Lung (tissue), 12 donors: ENCODE results near the gene FHDC1. TPM values are rescaled to one million over a fixed set of nuclear protein-coding genes. Genes with fewer than 3 reads are reported as not detected.

Experiments used
- ATAC-seq: fragments of 200-7000 bp; cut with Tn5 transposase; one replicate; pipeline ENCODE4 v1.9.1; 2020; ENCODE audit warnings: moderate number of reproducible peaks; ENCODE audit not compliant: insufficient read depth, low FRiP score
- DNase-seq, 3 donors: peaks; one replicate each; pipeline ENCODE4 v3.0.0-alpha.2; 2013 to 2017
- H3K27ac ChIP-seq, 2 donors: one replicate each; pipeline ENCODE4 v1.5.1; 2013; ENCODE audit warnings: mild to moderate bottlenecking in 2 of 2, moderate library complexity in 2 of 2, control low read depth in 1 of 2, inconsistent platforms in 1 of 2, low read depth in 1 of 2, low read length in 1 of 2
- H3K27me3 ChIP-seq, 3 donors: one replicate each; pipeline ENCODE4 v1.5.1; 2013; ENCODE audit warnings: low read length in 2 of 3; ENCODE audit not compliant: control insufficient read depth in 3 of 3, insufficient read depth in 3 of 3
- H3K36me3 ChIP-seq, 4 donors: one replicate each; pipeline ENCODE4 v1.5.1; 2013; ENCODE audit warnings: low read length in 4 of 4, mild to moderate bottlenecking in 1 of 4, moderate library complexity in 1 of 4; ENCODE audit not compliant: control insufficient read depth in 4 of 4, insufficient read depth in 4 of 4
- H3K4me1 ChIP-seq, 5 donors: one replicate each; pipeline ENCODE4 v1.5.1; 2013; ENCODE audit warnings: low read length in 5 of 5, mild to moderate bottlenecking in 2 of 5, moderate library complexity in 1 of 5; ENCODE audit not compliant: control insufficient read depth in 5 of 5, insufficient read depth in 5 of 5
- H3K4me3 ChIP-seq: one replicate; pipeline ENCODE4 v1.5.1; 2013; ENCODE audit warnings: mild to moderate bottlenecking, control low read depth, moderate library complexity
- H3K9ac ChIP-seq, 2 donors: one replicate each; pipeline ENCODE4 v1.5.1; 2013; ENCODE audit warnings: low read length in 2 of 2, control low read depth in 1 of 2; ENCODE audit not compliant: insufficient read depth in 1 of 2
- H3K9me3 ChIP-seq, 4 donors: one replicate each; pipeline ENCODE4 v1.5.1; 2013; ENCODE audit warnings: low read length in 3 of 4, mild to moderate bottlenecking in 1 of 4, moderate library complexity in 1 of 4; ENCODE audit not compliant: control insufficient read depth in 4 of 4, insufficient read depth in 3 of 4
- WGBS, 2 donors: extraction: QIAGEN DNeasy Blood & Tissue Kit; methylation state at CpG; one replicate each; pipeline ENCODE4 v1.1.7; 2013; 5-methylcytosine and 5-hydroxymethylcytosine counted together
- polyA plus RNA-seq, 2 donors: library from polyadenylated mRNA; stranded (reverse); fragments of 200-250 nt; gene quantifications; one replicate each; pipeline ENCODE4 v1.2.1, GENCODE V29; 2013
- total RNA-seq, 2 donors: library from RNA; depleted of rRNA in 1 of 2; stranded (reverse); fragments of >200 nt in 1 of 2; gene quantifications; one replicate each; pipeline ENCODE4 v1.2.1, GENCODE V29; 2014 to 2021
- TF ChIP-seq, protein P1 (sequence below): IDR thresholded peaks from 2 replicates; pipeline ENCODE4 v1.5.1; 2012; ENCODE audit warnings: mild to moderate bottlenecking; ENCODE audit errors: control extremely low read depth, extremely low read depth
- donor health status: control.
- donor health status: control.
- donor health status: Bipolar disorder and iron deficiency.
- donor health status: healthy.
- donor health status: DM: yes; HTN: yes; CAD: no.

FHDC1 gene
- total and polyA plus RNA-seq, 4 donors, result 4.3 to 27.2 (median 17.3) TPM

GRCh38 chr4:152943672-152944071 is 7.5 kb downstream of the FHDC1 start:
- H3K9ac ChIP-seq, result no peak overlapping the region
- no peaks in the 10 kb centered on the region for H3K9me3 ChIP-seq
- no peak overlapping the region for H3K27ac ChIP-seq
- whole genome bisulfite sequencing, 2 donors, result 85 to 89% methylated on average over 6 of the region's 6 CpGs
- H3K4me1 ChIP-seq, result peaks cover 0 to 7% (median 0%) of the 10 kb centered on the region in 5 donors
- no peaks in the 10 kb centered on the region for H3K27me3 ChIP-seq
- no peak for DNase-seq
- H3K4me3 ChIP-seq, result no peak overlapping the region
- TF ChIP-seq, protein P1, sequence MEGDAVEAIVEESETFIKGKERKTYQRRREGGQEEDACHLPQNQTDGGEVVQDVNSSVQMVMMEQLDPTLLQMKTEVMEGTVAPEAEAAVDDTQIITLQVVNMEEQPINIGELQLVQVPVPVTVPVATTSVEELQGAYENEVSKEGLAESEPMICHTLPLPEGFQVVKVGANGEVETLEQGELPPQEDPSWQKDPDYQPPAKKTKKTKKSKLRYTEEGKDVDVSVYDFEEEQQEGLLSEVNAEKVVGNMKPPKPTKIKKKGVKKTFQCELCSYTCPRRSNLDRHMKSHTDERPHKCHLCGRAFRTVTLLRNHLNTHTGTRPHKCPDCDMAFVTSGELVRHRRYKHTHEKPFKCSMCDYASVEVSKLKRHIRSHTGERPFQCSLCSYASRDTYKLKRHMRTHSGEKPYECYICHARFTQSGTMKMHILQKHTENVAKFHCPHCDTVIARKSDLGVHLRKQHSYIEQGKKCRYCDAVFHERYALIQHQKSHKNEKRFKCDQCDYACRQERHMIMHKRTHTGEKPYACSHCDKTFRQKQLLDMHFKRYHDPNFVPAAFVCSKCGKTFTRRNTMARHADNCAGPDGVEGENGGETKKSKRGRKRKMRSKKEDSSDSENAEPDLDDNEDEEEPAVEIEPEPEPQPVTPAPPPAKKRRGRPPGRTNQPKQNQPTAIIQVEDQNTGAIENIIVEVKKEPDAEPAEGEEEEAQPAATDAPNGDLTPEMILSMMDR, result no peak
- peaks cover 0 to 7% (median 2%) of the 10 kb centered on the region in 4 donors for H3K36me3 ChIP-seq
- no peak for ATAC-seq

DNA sequence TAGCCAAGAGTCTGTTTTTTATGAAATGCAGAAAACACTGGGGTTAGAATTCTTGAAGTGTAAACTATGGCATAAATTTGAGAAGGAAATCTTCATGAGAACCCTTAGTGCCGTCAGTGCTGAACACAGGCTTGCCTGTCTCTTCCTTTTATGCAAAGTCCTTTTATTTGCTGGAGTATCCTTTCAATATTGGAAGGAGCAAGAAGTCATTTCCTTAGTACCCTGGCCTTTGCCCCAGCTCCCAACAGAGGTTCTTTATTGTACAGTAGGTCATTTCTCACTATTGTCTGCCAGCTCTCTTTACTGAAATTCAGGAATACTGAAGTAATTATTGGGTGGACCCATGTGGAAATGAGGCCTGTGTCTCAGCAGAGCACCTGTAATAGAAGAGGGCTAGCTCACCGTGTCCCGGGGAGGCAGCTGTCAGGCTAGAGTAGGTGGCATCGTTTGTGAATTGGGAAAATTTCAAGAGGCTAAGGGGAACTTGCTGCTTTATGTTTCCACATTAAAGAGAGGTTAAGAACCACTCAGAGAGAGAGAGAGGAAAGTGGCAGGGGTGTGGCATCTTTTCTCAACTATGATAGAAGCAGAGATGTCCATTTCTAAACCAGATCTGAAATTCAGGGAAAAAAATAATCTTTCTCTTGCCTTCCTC is 8.7 kb downstream of the FHDC1 start:
- TF ChIP-seq, protein P1, result no peak
- 57 to 68% methylated on average over 4 of the region's 4 CpGs for WGBS, 2 donors
- peaks cover 0 to 7% (median 2%) of the 10 kb centered on the region in 4 donors for H3K36me3 ChIP-seq
- no peak for DNase-seq
- peaks cover 0 to 2% (median 0%) of the 10 kb centered on the region in 5 donors for H3K4me1 ChIP-seq
- no peak overlapping the region for H3K4me3 ChIP-seq
- no peaks in the 10 kb centered on the region for H3K9me3 ChIP-seq
- no peak overlapping the region for H3K27ac ChIP-seq
- ATAC-seq, result no peak
- no peaks in the 10 kb centered on the region for H3K27me3 ChIP-seq
- H3K9ac ChIP-seq, result no peak overlapping the region

DNA sequence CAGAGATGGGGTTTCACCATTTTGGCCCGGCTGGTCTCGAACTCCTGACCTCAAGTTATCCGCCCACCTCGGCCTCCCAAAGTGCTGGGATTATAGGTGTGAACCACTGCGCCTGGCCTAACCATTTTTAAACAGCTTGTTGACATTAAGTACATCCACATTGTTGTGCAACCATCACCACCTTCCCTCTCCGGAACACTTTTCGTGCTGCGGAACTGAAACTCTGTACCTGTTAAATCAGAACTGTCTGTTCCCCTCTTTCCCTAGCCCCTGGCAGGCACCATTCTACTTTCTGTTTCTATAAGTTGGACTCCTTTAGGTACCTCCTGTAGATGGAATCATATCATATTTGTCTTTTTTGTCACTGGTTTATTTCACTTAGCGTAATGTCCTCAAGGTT is 9.5 kb downstream of the FHDC1 start:
- peaks cover 0 to 10% (median 0%) of the 10 kb centered on the region in 5 donors for H3K4me1 ChIP-seq
- TF ChIP-seq, protein P1, result no peak
- WGBS, 2 donors, result 78 to 90% methylated on average over 9 of the region's 9 CpGs

GRCh38 chr4:152946446-152946845 is 10.3 kb downstream of the FHDC1 start:
- WGBS, 2 donors, result 85 to 91% methylated on average over 4 of the region's 4 CpGs

More for the DNA sequence above, 9.5 kb downstream of the FHDC1 start:
- no peak for DNase-seq
- Histone ChIP-seq H3K27ac (no peak overlapping the region), H3K36me3 (peaks cover 0 to 9% (median 2%) of the 10 kb centered on the region in 4 donors), H3K4me3 (no peak overlapping the region), H3K9ac (no peak overlapping the region), H3K27me3 (no peaks in the 10 kb centered on the region), H3K9me3 (no peaks in the 10 kb centered on the region)
- no peak for ATAC-seq

More at GRCh38 chr4:152946446-152946845, 10.3 kb downstream of the FHDC1 start:
- TF ChIP-seq, protein P1, result no peak
- Histone ChIP-seq H3K27me3 (no peaks in the 10 kb centered on the region), H3K9ac (no peak overlapping the region), H3K9me3 (no peaks in the 10 kb centered on the region), H3K36me3 (peaks cover 0 to 10% (median 2%) of the 10 kb centered on the region in 4 donors), H3K4me3 (no peak overlapping the region), H3K4me1 (peaks cover 0 to 13% (median 2%) of the 10 kb centered on the region in 5 donors), H3K27ac (no peak overlapping the region)
- ATAC-seq (no peak), DNase-seq (no peak)
